ENCODE results near the gene ADARB1. TPM values are rescaled to one million over a fixed set of nuclear protein-coding genes. Genes with fewer than 3 reads are reported as not detected.

Gene ADARB1
- total RNA-seq, 1 donor from 2014 or later = 5.1 TPM

GRCh38 chr21:45089964-45090363 is 15.6 kb downstream of the ADARB1 start:
- Histone ChIP-seq H2AFZ (replicated peaks) (no peak overlapping the region), H3K36me3 (no peaks in the 10 kb centered on the region), H3K9ac (no peak overlapping the region), H4K20me1 (ENCODE audit: low read depth) (peaks cover 10% of the 10 kb centered on the region), H3F3A (ENCODE audit: low read depth) (no peaks in the 10 kb centered on the region), H3K4me1 (peaks cover 6% of the 10 kb centered on the region), H3K4me2 (no peak overlapping the region), H3K4me3 (no peak overlapping the region), H3K9me3 (ENCODE audit: low read depth) (no peaks in the 10 kb centered on the region), H3K27ac (no peak overlapping the region), H3K27me3 (no peaks in the 10 kb centered on the region), H3K79me2 (ENCODE audit: low read depth) (no peaks in the 10 kb centered on the region)
- TF ChIP-seq EZH2 (IDR thresholded peaks at IDR 0.05) (no peak), EZH2phosphoT487 (IDR thresholded peaks at IDR 0.05) (no peak), CTCF (IDR thresholded peaks at IDR 0.05) (no peak)
- no peak for DNase-seq (ENCODE audit: low spot score)
- Mint-ChIP-seq H3K27ac (no peak overlapping the region), H3K9me3 (no peaks in the 10 kb centered on the region), H3K4me3 (no peak overlapping the region), H3K4me1 (peaks cover 16% of the 10 kb centered on the region), H3K36me3 (no peaks in the 10 kb centered on the region), H3K27me3 (ENCODE audit: insufficient read depth, low read depth) (peaks cover 2% of the 10 kb centered on the region)

GRCh38 chr21:45090966-45091365 is 16.6 kb downstream of the ADARB1 start:
- Mint-ChIP-seq H3K9me3 (no peaks in the 10 kb centered on the region), H3K27me3 (ENCODE audit: insufficient read depth, low read depth) (peaks cover 2% of the 10 kb centered on the region), H3K4me1 (peaks cover 19% of the 10 kb centered on the region), H3K36me3 (no peaks in the 10 kb centered on the region), H3K27ac (no peak overlapping the region), H3K4me3 (no peak overlapping the region)
- no peak overlapping the region for H3K9ac ChIP-seq
- no peak for DNase-seq (ENCODE audit: low spot score)
- no peak for TF ChIP-seq EZH2phosphoT487 (IDR thresholded peaks at IDR 0.05)
- no peak for TF ChIP-seq CTCF (IDR thresholded peaks at IDR 0.05)
- H3K79me2 ChIP-seq (ENCODE audit: low read depth) = no peaks in the 10 kb centered on the region
- no peaks in the 10 kb centered on the region for H3K4me1 ChIP-seq
- no peak overlapping the region for H3K4me3 ChIP-seq
- no peaks in the 10 kb centered on the region for H3F3A ChIP-seq (ENCODE audit: low read depth)
- H3K36me3 ChIP-seq = no peaks in the 10 kb centered on the region
- H3K4me2 ChIP-seq = no peak overlapping the region
- no peaks in the 10 kb centered on the region for H3K9me3 ChIP-seq (ENCODE audit: low read depth)
- H2AFZ ChIP-seq (replicated peaks) = no peak overlapping the region
- no peaks in the 10 kb centered on the region for H3K27me3 ChIP-seq
- peaks cover 6% of the 10 kb centered on the region for H4K20me1 ChIP-seq (ENCODE audit: low read depth)
- H3K27ac ChIP-seq = no peak overlapping the region

- Histone ChIP-seq H3K9ac (no peak overlapping the region), H3K9me3 (ENCODE audit: low read depth) (no peaks in the 10 kb centered on the region), H3K79me2 (ENCODE audit: low read depth) (no peaks in the 10 kb centered on the region), H2AFZ (replicated peaks) (no peak overlapping the region), H3K36me3 (no peaks in the 10 kb centered on the region), H3K4me3 (no peak overlapping the region), H3F3A (ENCODE audit: low read depth) (no peaks in the 10 kb centered on the region), H3K4me1 (no peaks in the 10 kb centered on the region), H3K27me3 (no peaks in the 10 kb centered on the region), H3K27ac (no peak overlapping the region), H4K20me1 (ENCODE audit: low read depth) (peaks cover 6% of the 10 kb centered on the region), H3K4me2 (no peak overlapping the region)
- Mint-ChIP-seq H3K4me3 (no peak overlapping the region), H3K9me3 (no peaks in the 10 kb centered on the region), H3K36me3 (no peaks in the 10 kb centered on the region), H3K27me3 (ENCODE audit: insufficient read depth, low read depth) (peaks cover 2% of the 10 kb centered on the region), H3K27ac (no peak overlapping the region), H3K4me1 (peaks cover 19% of the 10 kb centered on the region)
- no peak for DNase-seq (ENCODE audit: low spot score)
- TF ChIP-seq CTCF (IDR thresholded peaks at IDR 0.05) = no peak
- TF ChIP-seq EZH2 (IDR thresholded peaks at IDR 0.05) = no peak
- TF ChIP-seq EZH2phosphoT487 (IDR thresholded peaks at IDR 0.05) = no peak
These were observed 17.4 kb downstream of the ADARB1 start for GRCh38 chr21:45091550-45092322.
